ENCODE measurements around the gene MAP3K4.

DNA sequence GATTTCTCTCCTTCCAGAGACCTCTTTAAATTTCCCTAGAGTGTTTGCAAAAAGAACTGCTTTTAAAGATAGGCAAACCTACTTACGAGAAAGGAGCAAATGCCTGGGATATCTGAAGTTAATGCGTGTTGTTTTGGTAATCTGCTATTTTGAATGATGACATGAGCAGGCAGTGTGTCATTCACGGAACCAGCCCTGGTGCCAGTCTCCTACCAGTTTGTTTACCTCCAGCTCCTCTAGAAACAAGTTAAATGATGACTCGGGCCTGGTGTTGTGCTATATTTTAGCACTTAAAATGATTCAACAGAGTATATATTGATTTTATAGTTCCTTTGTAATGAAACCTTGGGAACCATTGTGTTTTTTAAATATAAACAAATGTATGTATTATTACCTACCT lies 41.1 kb upstream of the MAP3K4 start:
- TF ChIP-seq, protein P1, sequence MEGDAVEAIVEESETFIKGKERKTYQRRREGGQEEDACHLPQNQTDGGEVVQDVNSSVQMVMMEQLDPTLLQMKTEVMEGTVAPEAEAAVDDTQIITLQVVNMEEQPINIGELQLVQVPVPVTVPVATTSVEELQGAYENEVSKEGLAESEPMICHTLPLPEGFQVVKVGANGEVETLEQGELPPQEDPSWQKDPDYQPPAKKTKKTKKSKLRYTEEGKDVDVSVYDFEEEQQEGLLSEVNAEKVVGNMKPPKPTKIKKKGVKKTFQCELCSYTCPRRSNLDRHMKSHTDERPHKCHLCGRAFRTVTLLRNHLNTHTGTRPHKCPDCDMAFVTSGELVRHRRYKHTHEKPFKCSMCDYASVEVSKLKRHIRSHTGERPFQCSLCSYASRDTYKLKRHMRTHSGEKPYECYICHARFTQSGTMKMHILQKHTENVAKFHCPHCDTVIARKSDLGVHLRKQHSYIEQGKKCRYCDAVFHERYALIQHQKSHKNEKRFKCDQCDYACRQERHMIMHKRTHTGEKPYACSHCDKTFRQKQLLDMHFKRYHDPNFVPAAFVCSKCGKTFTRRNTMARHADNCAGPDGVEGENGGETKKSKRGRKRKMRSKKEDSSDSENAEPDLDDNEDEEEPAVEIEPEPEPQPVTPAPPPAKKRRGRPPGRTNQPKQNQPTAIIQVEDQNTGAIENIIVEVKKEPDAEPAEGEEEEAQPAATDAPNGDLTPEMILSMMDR (conservative IDR thresholded peaks at IDR 0.05; ENCODE audit: low read length) = no peak
- TF ChIP-seq EZH2phosphoT487 (IDR thresholded peaks at IDR 0.05; ENCODE audit: borderline replicate concordance, low read depth, low read length) = no peak
